Activated naive CD4-positive, alpha-beta T cell treated with anti-CD3 and anti-CD28 coated beads, Interleukin-2, amount 50 U/mL, for 24 hours (primary cell): ENCODE results near the gene CAPG.

Experiments used
- H3K27ac Mint-ChIP-seq: one replicate; pipeline ENCODE4 v1.8.0; 2021; ENCODE audit warnings: mild to moderate bottlenecking, mixed read lengths
- H3K27me3 Mint-ChIP-seq: one replicate; pipeline ENCODE4 v1.8.0; 2021; ENCODE audit warnings: mixed read lengths
- H3K36me3 Mint-ChIP-seq: one replicate; pipeline ENCODE4 v1.8.0; 2021; ENCODE audit warnings: mixed read lengths
- H3K4me1 Mint-ChIP-seq: one replicate; pipeline ENCODE4 v1.8.0; 2021; ENCODE audit warnings: mixed read lengths
- H3K4me3 Mint-ChIP-seq: one replicate; pipeline ENCODE4 v1.8.0; 2021; ENCODE audit warnings: mild to moderate bottlenecking, mixed read lengths
- H3K9me3 Mint-ChIP-seq: one replicate; pipeline ENCODE4 v1.8.0; 2021; ENCODE audit warnings: mixed read lengths

Gene CAPG

GRCh38 chr2:85430752-85431569, 20.8 kb upstream of the CAPG start:
- Mint-ChIP-seq H3K9me3 (no peaks in the 10 kb centered on the region), H3K4me1 (no peaks in the 10 kb centered on the region), H3K27me3 (no peaks in the 10 kb centered on the region), H3K4me3 (no peak overlapping the region), H3K27ac (no peak overlapping the region), H3K36me3 (no peaks in the 10 kb centered on the region)

GRCh38 chr2:85429924-85430289, 19.7 kb upstream of the CAPG start:
- no peaks in the 10 kb centered on the region for H3K9me3 Mint-ChIP-seq
- no peak overlapping the region for H3K4me3 Mint-ChIP-seq
- H3K27me3 Mint-ChIP-seq, result no peaks in the 10 kb centered on the region
- H3K36me3 Mint-ChIP-seq, result no peaks in the 10 kb centered on the region
- no peak overlapping the region for H3K27ac Mint-ChIP-seq
- no peaks in the 10 kb centered on the region for H3K4me1 Mint-ChIP-seq

GRCh38 chr2:85429213-85429923, 19.2 kb upstream of the CAPG start:
- Mint-ChIP-seq H3K9me3 (no peaks in the 10 kb centered on the region), H3K27me3 (no peaks in the 10 kb centered on the region), H3K4me1 (no peaks in the 10 kb centered on the region), H3K4me3 (no peak overlapping the region), H3K27ac (no peak overlapping the region), H3K36me3 (no peaks in the 10 kb centered on the region)

- H3K4me1 Mint-ChIP-seq, result no peaks in the 10 kb centered on the region
- no peak overlapping the region for H3K27ac Mint-ChIP-seq
- no peaks in the 10 kb centered on the region for H3K27me3 Mint-ChIP-seq
- H3K9me3 Mint-ChIP-seq, result no peaks in the 10 kb centered on the region
- H3K4me3 Mint-ChIP-seq, result no peak overlapping the region
- no peaks in the 10 kb centered on the region for H3K36me3 Mint-ChIP-seq
Measured at GRCh38 chr2:85428343-85428881, 18.2 kb upstream of the CAPG start.

- Mint-ChIP-seq H3K9me3 (no peaks in the 10 kb centered on the region), H3K27ac (no peak overlapping the region), H3K4me1 (no peaks in the 10 kb centered on the region), H3K4me3 (no peak overlapping the region), H3K36me3 (no peaks in the 10 kb centered on the region), H3K27me3 (no peaks in the 10 kb centered on the region)
Measured at GRCh38 chr2:85427300-85427835, 17.2 kb upstream of the CAPG start.

GRCh38 chr2:85425588-85425987, 15.4 kb upstream of the CAPG start:
- no peak overlapping the region for H3K4me3 Mint-ChIP-seq
- H3K36me3 Mint-ChIP-seq, result no peaks in the 10 kb centered on the region
- no peak overlapping the region for H3K27ac Mint-ChIP-seq
- no peaks in the 10 kb centered on the region for H3K27me3 Mint-ChIP-seq
- H3K4me1 Mint-ChIP-seq, result peaks cover 5% of the 10 kb centered on the region
- no peaks in the 10 kb centered on the region for H3K9me3 Mint-ChIP-seq

- no peak overlapping the region for H3K4me3 Mint-ChIP-seq
- H3K9me3 Mint-ChIP-seq, result no peaks in the 10 kb centered on the region
- no peaks in the 10 kb centered on the region for H3K27me3 Mint-ChIP-seq
- H3K36me3 Mint-ChIP-seq, result no peaks in the 10 kb centered on the region
- H3K27ac Mint-ChIP-seq, result no peak overlapping the region
- H3K4me1 Mint-ChIP-seq, result peaks cover 18% of the 10 kb centered on the region
Measured at GRCh38 chr2:85423525-85423924, 13.4 kb upstream of the CAPG start.

GRCh38 chr2:85422072-85422457, 11.9 kb upstream of the CAPG start:
- Mint-ChIP-seq H3K4me3 (no peak overlapping the region), H3K27me3 (no peaks in the 10 kb centered on the region), H3K27ac (no peak overlapping the region), H3K36me3 (no peaks in the 10 kb centered on the region), H3K4me1 (peaks cover 18% of the 10 kb centered on the region), H3K9me3 (no peaks in the 10 kb centered on the region)

GRCh38 chr2:85421260-85422071, 11.3 kb upstream of the CAPG start:
- Mint-ChIP-seq H3K4me3 (no peak overlapping the region), H3K27ac (no peak overlapping the region), H3K4me1 (peaks cover 18% of the 10 kb centered on the region), H3K27me3 (no peaks in the 10 kb centered on the region), H3K36me3 (no peaks in the 10 kb centered on the region), H3K9me3 (no peaks in the 10 kb centered on the region)

- peaks cover 18% of the 10 kb centered on the region for H3K4me1 Mint-ChIP-seq
- peak overlapping the region; percentile 80 for H3K4me3 Mint-ChIP-seq
- no peaks in the 10 kb centered on the region for H3K9me3 Mint-ChIP-seq
- H3K36me3 Mint-ChIP-seq, result no peaks in the 10 kb centered on the region
- peak overlapping the region; percentile 89 for H3K27ac Mint-ChIP-seq
- H3K27me3 Mint-ChIP-seq, result no peaks in the 10 kb centered on the region
Measured at GRCh38 chr2:85420536-85421259, 10.5 kb upstream of the CAPG start.

GRCh38 chr2:85419009-85419675, 9.0 kb upstream of the CAPG start:
- Mint-ChIP-seq H3K4me1 (peaks cover 18% of the 10 kb centered on the region), H3K4me3 (peak overlapping the region; percentile 97), H3K9me3 (no peaks in the 10 kb centered on the region), H3K27ac (peak overlapping the region; percentile 99), H3K36me3 (no peaks in the 10 kb centered on the region), H3K27me3 (no peaks in the 10 kb centered on the region)

- no peaks in the 10 kb centered on the region for H3K36me3 Mint-ChIP-seq
- peaks cover 21% of the 10 kb centered on the region for H3K4me1 Mint-ChIP-seq
- H3K4me3 Mint-ChIP-seq, result peak within 1 kb of the TSS; percentile 97
Measured at GRCh38 chr2:85418132-85419008, 8.2 kb upstream of the CAPG start, which contains the start of gene SH2D6. TSS of gene SH2D6 (plus strand) at chr2:85418714. CDS start at chr2:85429466, 10,752 bp downstream.

GRCh38 chr2:85415980-85416650, 5.9 kb upstream of the CAPG start:
- H3K27me3 Mint-ChIP-seq, result peaks cover 4% of the 10 kb centered on the region
- no peaks in the 10 kb centered on the region for H3K36me3 Mint-ChIP-seq
- no peak overlapping the region for H3K27ac Mint-ChIP-seq
- no peaks in the 10 kb centered on the region for H3K9me3 Mint-ChIP-seq
- no peak overlapping the region for H3K4me3 Mint-ChIP-seq
- peaks cover 23% of the 10 kb centered on the region for H3K4me1 Mint-ChIP-seq

More at GRCh38 chr2:85418132-85419008, 8.2 kb upstream of the CAPG start, which contains the start of gene SH2D6:
- peak within 1 kb of the TSS; percentile 99 for H3K27ac Mint-ChIP-seq
- no peaks in the 10 kb centered on the region for H3K9me3 Mint-ChIP-seq
- H3K27me3 Mint-ChIP-seq, result peaks cover 3% of the 10 kb centered on the region
